CD14-positive monocyte (primary cell): ENCODE measurements around the gene CTNNA2. TPM values are rescaled to one million over a fixed set of nuclear protein-coding genes. Genes with fewer than 3 reads are reported as not detected.

ENCODE experiments used
- DNase-seq, 3 donors: peaks; one replicate each; pipeline ENCODE4 v3.0.0-alpha.2; 2011 to 2022
- H2AFZ ChIP-seq: 2 replicates; pipeline ENCODE4 v1.6.0; 2012; ENCODE audit warnings: mild to moderate bottlenecking, low read depth, low read length, inconsistent platforms; ENCODE audit not compliant: insufficient read depth, poor library complexity, severe bottlenecking
- H3K27ac ChIP-seq, 2 donors: 1 replicate in 1 of 2; 2 replicates in 1 of 2; pipeline ENCODE4 v1.5.1; 2012 to 2013; ENCODE audit warnings: low read length in 2 of 2, control low read depth in 1 of 2, inconsistent platforms in 1 of 2, low read depth in 1 of 2, mild to moderate bottlenecking in 1 of 2
- H3K27me3 ChIP-seq, 2 donors: one replicate each; pipeline versions ENCODE4 v1.6.0 to v1.6.1; 2011 to 2013; ENCODE audit warnings: low read length in 2 of 2; ENCODE audit not compliant: control insufficient read depth in 2 of 2, insufficient read depth in 2 of 2
- H3K36me3 ChIP-seq, 2 donors: replicated peaks in 1 of 2; 1 replicate in 1 of 2; 2 replicates in 1 of 2; pipeline versions ENCODE4 v1.5.1 to v1.6.1; 2012 to 2013; ENCODE audit warnings: low read length in 2 of 2, control low read depth in 1 of 2, inconsistent platforms in 1 of 2, mild to moderate bottlenecking in 1 of 2; ENCODE audit not compliant: insufficient read depth in 2 of 2, control insufficient read depth in 1 of 2
- H3K4me1 ChIP-seq, 2 donors: 1 replicate in 1 of 2; 2 replicates in 1 of 2; pipeline versions ENCODE4 v1.5.1 to v1.6.1; 2012 to 2013; ENCODE audit warnings: low read length in 2 of 2, control low read depth in 1 of 2, inconsistent platforms in 1 of 2, mild to moderate bottlenecking in 1 of 2, moderate library complexity in 1 of 2; ENCODE audit not compliant: insufficient read depth in 2 of 2, control insufficient read depth in 1 of 2
- H3K4me2 ChIP-seq: replicated peaks from 2 replicates; pipeline ENCODE3; 2012; ENCODE audit warnings: low read length, moderate library complexity, mild to moderate bottlenecking; ENCODE audit not compliant: poor library complexity, severe bottlenecking; ENCODE audit errors: extremely low read depth
- H3K4me3 ChIP-seq, 3 experiments: fragments of 200-600 bp in 1 of 3; sonication (generic) in 1 of 3; replicated peaks in 1 of 3; 1 replicate in 2 of 3; 2 replicates in 1 of 3; pipeline ENCODE4 v1.5.1; 2011 to 2013; ENCODE audit warnings: low read length in 3 of 3, mild to moderate bottlenecking in 3 of 3, control low read depth in 2 of 3, low read depth in 2 of 3, inconsistent platforms in 1 of 3, moderate library complexity in 1 of 3
- H3K79me2 ChIP-seq: 2 replicates; pipeline ENCODE4 v1.6.0; 2012; ENCODE audit warnings: mild to moderate bottlenecking, control low read depth, inconsistent platforms, low read length, moderate library complexity; ENCODE audit not compliant: insufficient read depth
- H3K9ac ChIP-seq: 2 replicates; pipeline ENCODE4 v1.6.0; 2017; ENCODE audit warnings: low read length, mild to moderate bottlenecking; ENCODE audit not compliant: insufficient read depth, poor library complexity, severe bottlenecking
- H3K9me3 ChIP-seq, 2 donors: replicated peaks in 1 of 2; 1 replicate in 1 of 2; 2 replicates in 1 of 2; pipeline versions ENCODE4 v1.5.1 to v1.6.1; 2012 to 2013; ENCODE audit warnings: low read length in 2 of 2, control low read depth in 1 of 2; ENCODE audit not compliant: control insufficient read depth in 1 of 2, insufficient read depth in 1 of 2
- H4K20me1 ChIP-seq: 2 replicates; pipeline ENCODE4 v1.6.0; 2012; ENCODE audit warnings: mild to moderate bottlenecking, low read length, control low read depth, moderate library complexity; ENCODE audit not compliant: insufficient read depth
- H3K27ac Mint-ChIP-seq, 7 donors: one replicate each; pipeline ENCODE4 v1.8.0; 2020; ENCODE audit warnings: mild to moderate bottlenecking in 7 of 7, mixed read lengths in 7 of 7, moderate library complexity in 6 of 7, inconsistent platforms in 2 of 7
- H3K27me3 Mint-ChIP-seq, 3 donors: one replicate each; pipeline ENCODE4 v1.8.0; 2021 to 2022; ENCODE audit warnings: low read depth in 3 of 3, mild to moderate bottlenecking in 3 of 3, mixed read lengths in 3 of 3, moderate library complexity in 3 of 3, inconsistent platforms in 1 of 3
- H3K36me3 Mint-ChIP-seq, 2 donors: one replicate each; pipeline ENCODE4 v1.8.0; 2020; ENCODE audit warnings: mixed read lengths in 2 of 2, inconsistent platforms in 1 of 2, mild to moderate bottlenecking in 1 of 2
- H3K4me1 Mint-ChIP-seq: one replicate; pipeline ENCODE4 v1.8.0; 2020; ENCODE audit warnings: mild to moderate bottlenecking, mixed read lengths
- H3K4me3 Mint-ChIP-seq, 2 donors: one replicate each; pipeline ENCODE4 v1.8.0; 2020; ENCODE audit warnings: mild to moderate bottlenecking in 2 of 2, mixed read lengths in 2 of 2, moderate library complexity in 1 of 2
- H3K9me3 Mint-ChIP-seq, 7 donors: one replicate each; pipeline ENCODE4 v1.8.0; 2020 to 2022; ENCODE audit warnings: mixed read lengths in 7 of 7, mild to moderate bottlenecking in 6 of 7, moderate library complexity in 6 of 7, inconsistent platforms in 2 of 7
- CTCF ChIP-seq: fragments of 200-600 bp; IDR thresholded peaks from one replicate; pipeline ENCODE4 v1.8.0; 2022; ENCODE audit warnings: antibody characterized with exemption, mild to moderate bottlenecking
- WGBS: methylation state at CpG from one replicate; pipeline ENCODE4 v1.1.5; 2013; ENCODE audit warnings: missing lambda C conversion rate; ENCODE audit not compliant: insufficient coverage; 5-methylcytosine and 5-hydroxymethylcytosine counted together
- intact Hi-C, 2 donors: fragments of 100-400 bp; cut with micrococcal nuclease; formaldehyde crosslinking; loops; one replicate each; pipeline versions ENCODE4 v1.15.0 to v1.15.1; 2023
- polyA plus RNA-seq, 3 donors: library from polyadenylated mRNA; depleted of rRNA in 1 of 3; unstranded in 2 of 3; stranded (reverse) in 1 of 3; fragments of 300-500 nt in 2 of 3; fragments of >200 nt in 1 of 3; fragmentation: Illumina TruSeq in 2 of 3; gene quantifications; 1 replicate in 2 of 3; 2 replicates in 1 of 3; pipeline ENCODE4 v1.2.3, GENCODE V29; 2012 to 2021

Gene CTNNA2
- polyA plus RNA-seq, 3 donors: not detected

DNA sequence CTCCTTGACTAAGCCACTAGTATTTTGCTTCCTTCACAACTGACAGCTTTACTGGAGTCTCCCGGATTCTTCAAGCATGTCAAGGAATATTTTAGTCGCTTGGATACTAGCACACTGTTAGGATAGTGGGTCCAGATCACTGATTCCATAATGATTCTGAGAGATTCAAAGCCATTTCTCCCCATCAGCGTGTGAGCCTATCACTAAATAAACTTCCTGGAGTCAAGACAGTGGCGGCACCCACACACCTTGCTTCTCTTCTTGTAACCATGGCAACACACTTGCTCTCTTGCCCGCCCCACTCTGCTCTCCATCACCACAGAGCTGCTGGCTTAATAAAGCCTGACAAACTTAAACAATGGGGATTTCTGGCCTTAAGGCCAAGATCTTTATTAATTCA lies 546.6 kb downstream of the CTNNA2 start:
- no peak overlapping the region for H3K9ac ChIP-seq
- DNase-seq: no peak
- no peaks in the 10 kb centered on the region for H4K20me1 ChIP-seq
- 100% methylated on average over 3 of the region's 5 CpGs for whole genome bisulfite sequencing
- Mint-ChIP-seq H3K27ac (no peak overlapping the region), H3K27me3 (peaks cover 0 to 1% (median 0%) of the 10 kb centered on the region in 3 donors), H3K36me3 (no peaks in the 10 kb centered on the region), H3K4me3 (no peak overlapping the region), H3K4me1 (no peaks in the 10 kb centered on the region), H3K9me3 (no peaks in the 10 kb centered on the region)
- no peaks in the 10 kb centered on the region for H3K36me3 ChIP-seq
- no peak for TF ChIP-seq CTCF
- no peak overlapping the region for H3K4me2 ChIP-seq
- H2AFZ ChIP-seq: no peak overlapping the region
- intact Hi-C loops: no loop called here
- H3K27me3 ChIP-seq: no peaks in the 10 kb centered on the region
- no peaks in the 10 kb centered on the region for H3K4me1 ChIP-seq
- H3K79me2 ChIP-seq: no peaks in the 10 kb centered on the region
- H3K27ac ChIP-seq: no peak overlapping the region
- H3K4me3 ChIP-seq: no peak overlapping the region
- no peaks in the 10 kb centered on the region for H3K9me3 ChIP-seq

GRCh38 chr2:80061881-80062280 lies 549.0 kb downstream of the CTNNA2 start:
- Histone ChIP-seq H3K4me3 (no peak overlapping the region), H3K4me1 (no peaks in the 10 kb centered on the region), H3K27ac (no peak overlapping the region), H4K20me1 (no peaks in the 10 kb centered on the region), H3K9ac (no peak overlapping the region), H3K9me3 (no peaks in the 10 kb centered on the region), H2AFZ (no peak overlapping the region), H3K36me3 (no peaks in the 10 kb centered on the region), H3K79me2 (no peaks in the 10 kb centered on the region), H3K4me2 (no peak overlapping the region), H3K27me3 (no peaks in the 10 kb centered on the region)
- H3K27ac Mint-ChIP-seq: no peak overlapping the region
- H3K36me3 Mint-ChIP-seq: no peaks in the 10 kb centered on the region
- peaks cover 0 to 3% (median 0%) of the 10 kb centered on the region in 7 donors for H3K9me3 Mint-ChIP-seq
- H3K4me1 Mint-ChIP-seq: no peaks in the 10 kb centered on the region
- intact Hi-C loops: no loop called here
- H3K4me3 Mint-ChIP-seq: no peak overlapping the region
- H3K27me3 Mint-ChIP-seq: peaks cover 0 to 4% (median 1%) of the 10 kb centered on the region in 3 donors
- TF ChIP-seq CTCF: no peak
- no peak for DNase-seq
